ENCODE data around the gene FADS1.

DNA sequence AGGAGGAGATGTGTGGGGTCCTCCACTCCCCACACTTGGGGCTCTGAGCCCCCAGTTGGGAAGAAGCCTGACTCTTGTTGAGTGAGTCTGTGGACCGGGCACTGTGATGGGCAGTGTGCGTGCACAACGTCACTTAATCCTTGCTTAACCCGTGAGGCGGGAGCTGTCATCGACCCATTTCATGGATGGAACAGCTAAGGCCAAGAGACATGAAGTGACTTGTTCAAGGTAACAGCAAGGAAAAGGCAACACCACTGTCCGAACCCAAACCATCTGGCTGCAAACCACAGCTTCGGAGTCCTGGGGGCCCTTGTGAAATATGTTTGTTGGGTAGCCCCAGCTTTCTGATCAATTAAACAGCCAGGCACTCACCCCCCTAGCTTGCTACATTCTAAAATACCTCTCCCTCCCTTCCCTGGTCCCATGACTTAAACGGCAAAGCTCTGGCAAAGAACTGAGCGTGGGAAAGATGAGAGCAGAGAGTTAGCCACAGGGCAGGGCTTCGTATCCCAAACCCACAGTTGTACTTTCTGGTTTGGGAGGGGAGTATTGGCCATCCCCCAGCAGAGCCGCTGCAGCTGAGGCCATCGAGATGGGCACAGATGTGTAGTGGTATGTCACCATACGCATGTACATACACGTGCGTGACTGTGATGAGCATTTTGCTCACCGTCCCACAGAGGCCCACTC, 37.5 kb upstream of the FADS1 start:
- TF ChIP-seq POLR2AphosphoS5 (IDR thresholded peaks at IDR 0.05; ENCODE audit: low read depth, low read length), result no peak
- no peak for TF ChIP-seq POLR2A (IDR thresholded peaks at IDR 0.05; ENCODE audit: low read depth, low read length)

Data from GM12892 (cell line).